NCI-H1048 (cell line): ENCODE results near the gene PDGFRB.

Experiments
- DNase-seq: peaks from one replicate; lab custom pipeline; 2025; lab: John Stamatoyannopoulos, UW

Gene PDGFRB

DNA sequence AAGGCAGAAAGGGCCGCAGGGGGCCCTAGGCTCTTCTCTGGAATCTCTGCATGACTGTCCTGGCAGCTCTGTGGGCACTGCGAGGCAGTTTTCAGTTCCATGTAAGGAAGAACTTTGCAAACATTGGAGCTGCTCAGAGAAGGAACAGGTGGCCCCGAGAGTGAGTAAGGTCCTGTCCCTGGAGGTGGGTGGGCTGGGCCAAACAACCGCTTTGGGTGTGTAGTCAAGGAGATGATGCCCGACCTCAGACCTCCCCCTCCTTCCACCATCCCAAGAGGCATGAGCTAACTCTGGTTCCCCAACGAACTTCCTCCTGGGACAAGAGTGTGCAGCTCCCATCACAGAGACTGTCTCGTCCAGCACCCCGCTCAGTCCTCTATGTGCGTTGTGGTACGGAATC, 89.8 kb downstream of the PDGFRB start:
- DNase-seq = no peak

DNA sequence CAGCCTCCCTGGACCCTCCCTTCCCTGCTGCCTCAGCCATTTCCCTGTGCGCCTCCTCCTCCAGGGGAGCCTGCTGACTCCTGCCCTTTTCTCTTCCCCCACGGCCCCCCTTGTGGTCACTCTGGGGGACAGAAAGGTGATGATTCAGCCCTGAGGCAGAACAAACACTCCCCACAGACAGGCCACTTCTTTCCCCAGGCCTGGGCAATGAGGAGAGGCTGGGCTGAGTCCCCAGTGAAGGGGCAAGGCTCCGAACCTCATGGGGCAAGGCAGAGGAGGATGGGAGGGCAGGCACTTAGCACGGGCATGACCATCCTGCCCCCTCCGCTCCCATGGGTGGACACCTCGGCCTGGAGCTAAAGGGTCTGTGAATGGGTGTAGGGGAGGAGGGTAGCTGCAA, 90.3 kb downstream of the PDGFRB start:
- no peak for DNase-seq

DNA sequence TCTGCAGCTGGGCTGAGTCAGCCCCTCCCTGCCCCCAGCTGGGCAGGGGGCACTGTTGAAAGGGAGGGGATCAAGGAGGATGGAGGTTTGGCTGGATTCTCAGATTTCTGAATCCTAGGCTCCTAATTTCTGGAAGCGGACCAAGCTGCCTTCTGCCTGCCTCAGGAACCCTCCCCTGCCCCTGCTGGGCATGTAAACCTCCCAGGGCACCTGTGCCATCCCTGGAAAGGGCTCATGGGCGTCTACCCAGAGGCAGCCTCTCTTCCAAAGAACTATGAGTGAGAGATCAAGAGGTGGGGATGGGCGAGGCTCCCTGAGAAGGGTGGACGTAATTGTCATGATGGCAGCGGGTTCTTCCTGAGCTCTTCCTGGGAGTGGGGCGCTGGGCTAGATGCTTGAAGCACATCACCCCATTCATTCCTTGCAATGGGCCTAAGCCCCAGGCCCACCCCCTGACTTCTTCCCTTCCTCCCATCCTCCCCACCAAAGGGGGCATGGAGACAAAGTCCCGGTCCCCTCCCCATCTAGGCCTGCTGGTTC, 90.9 kb downstream of the PDGFRB start:
- DNase-seq = no peak
